GM10266 (cell line): ENCODE results near the gene AFDN.

ENCODE experiments used
- DNase-seq: peaks from one replicate; pipeline ENCODE4 v3.0.0; 2012; ENCODE audit errors: extremely low spot score
- CTCF ChIP-seq: IDR thresholded peaks from 2 replicates; pipeline ENCODE4 v1.5.1; 2012; ENCODE audit warnings: mild to moderate bottlenecking, low read depth; ENCODE audit not compliant: control insufficient read depth, insufficient read depth; ENCODE audit errors: missing control alignments

AFDN gene

GRCh38 chr6:167824591-167825331, 1.9 kb upstream of the AFDN start:
- no peak for TF ChIP-seq CTCF
- no peak for DNase-seq

- DNase-seq, result peak; percentile 56
- no peak for TF ChIP-seq CTCF
These were observed 1.1 kb upstream of the AFDN start for GRCh38 chr6:167825332-167826229.

- DNase-seq, result peak; percentile 92
- peak; percentile 36 for TF ChIP-seq CTCF
These were observed 348 bp upstream of the AFDN start for GRCh38 chr6:167826230-167826895.

- peak; percentile 72 for DNase-seq
- peak; percentile 2 for TF ChIP-seq CTCF
These were observed 1.0 kb downstream of the AFDN start for GRCh38 chr6:167827583-167828324.

GRCh38 chr6:167828325-167828956, 1.7 kb downstream of the AFDN start:
- DNase-seq, result no peak
- TF ChIP-seq CTCF, result no peak

- no peak for TF ChIP-seq CTCF
- no peak for DNase-seq
These were observed 2.8 kb downstream of the AFDN start for GRCh38 chr6:167829513-167829912.
